ENCODE data around the gene PIM3.

DNA sequence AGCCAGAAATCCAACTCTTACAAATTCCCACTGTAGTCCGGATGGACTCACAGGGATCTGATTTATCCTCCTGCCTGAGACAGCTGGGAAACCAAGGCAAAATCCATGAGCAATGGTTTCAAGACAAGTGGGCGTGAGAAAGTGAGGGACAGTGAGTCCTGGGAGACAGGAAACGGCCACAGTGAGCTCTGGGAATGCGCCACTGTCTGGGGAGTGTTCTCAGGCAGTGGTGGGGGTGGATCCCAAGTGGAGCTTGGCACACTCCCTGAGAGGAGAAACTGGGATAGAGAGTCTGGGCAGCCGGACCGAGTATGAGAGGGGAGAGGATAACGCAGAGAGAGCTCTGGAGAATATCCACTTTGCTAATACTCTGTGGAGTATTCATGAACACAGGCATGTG lies 42.2 kb downstream of the PIM3 start:
- TF ChIP-seq, protein P1, sequence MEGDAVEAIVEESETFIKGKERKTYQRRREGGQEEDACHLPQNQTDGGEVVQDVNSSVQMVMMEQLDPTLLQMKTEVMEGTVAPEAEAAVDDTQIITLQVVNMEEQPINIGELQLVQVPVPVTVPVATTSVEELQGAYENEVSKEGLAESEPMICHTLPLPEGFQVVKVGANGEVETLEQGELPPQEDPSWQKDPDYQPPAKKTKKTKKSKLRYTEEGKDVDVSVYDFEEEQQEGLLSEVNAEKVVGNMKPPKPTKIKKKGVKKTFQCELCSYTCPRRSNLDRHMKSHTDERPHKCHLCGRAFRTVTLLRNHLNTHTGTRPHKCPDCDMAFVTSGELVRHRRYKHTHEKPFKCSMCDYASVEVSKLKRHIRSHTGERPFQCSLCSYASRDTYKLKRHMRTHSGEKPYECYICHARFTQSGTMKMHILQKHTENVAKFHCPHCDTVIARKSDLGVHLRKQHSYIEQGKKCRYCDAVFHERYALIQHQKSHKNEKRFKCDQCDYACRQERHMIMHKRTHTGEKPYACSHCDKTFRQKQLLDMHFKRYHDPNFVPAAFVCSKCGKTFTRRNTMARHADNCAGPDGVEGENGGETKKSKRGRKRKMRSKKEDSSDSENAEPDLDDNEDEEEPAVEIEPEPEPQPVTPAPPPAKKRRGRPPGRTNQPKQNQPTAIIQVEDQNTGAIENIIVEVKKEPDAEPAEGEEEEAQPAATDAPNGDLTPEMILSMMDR (IDR thresholded peaks at IDR 0.05): no peak
- TF ChIP-seq POLR2A (IDR thresholded peaks at IDR 0.05): no peak
- TF ChIP-seq POLR2AphosphoS5 (IDR thresholded peaks at IDR 0.05): no peak

Data from suprapubic skin (tissue), 4 donors.